Stimulated activated CD8-positive, alpha-beta memory T cell treated with anti-CD3 and anti-CD28 coated beads, Interleukin-2, amount 100 ng/mL, for 1 hour (primary cell): Measurements from ENCODE around the gene ANKRD13C.

Experiments used
- DNase-seq, 2 donors: peaks; one replicate each; pipeline ENCODE4 v3.0.0-alpha.2; 2020; ENCODE audit warnings: low read depth in 2 of 2

The ANKRD13C gene

DNA sequence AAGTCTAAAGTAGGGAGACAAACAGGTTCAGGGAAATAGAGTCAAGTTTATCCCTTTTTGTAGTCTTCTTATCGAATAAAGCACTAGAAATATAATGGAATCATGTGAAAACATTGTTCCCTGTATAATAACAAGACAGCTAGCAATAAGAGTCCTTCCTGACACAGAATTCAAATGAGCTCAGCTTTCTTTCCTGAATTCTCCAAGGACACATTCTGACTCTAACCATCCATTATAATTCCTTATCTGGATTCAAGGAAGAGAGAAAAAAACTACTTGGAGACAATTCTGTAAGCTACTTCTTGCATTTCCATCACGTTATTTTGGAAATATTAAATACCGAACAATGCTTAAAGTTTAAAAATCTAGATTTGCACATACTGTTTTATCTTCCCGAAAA lies 58.8 kb downstream of the ANKRD13C start:
- no peak for DNase-seq

DNA sequence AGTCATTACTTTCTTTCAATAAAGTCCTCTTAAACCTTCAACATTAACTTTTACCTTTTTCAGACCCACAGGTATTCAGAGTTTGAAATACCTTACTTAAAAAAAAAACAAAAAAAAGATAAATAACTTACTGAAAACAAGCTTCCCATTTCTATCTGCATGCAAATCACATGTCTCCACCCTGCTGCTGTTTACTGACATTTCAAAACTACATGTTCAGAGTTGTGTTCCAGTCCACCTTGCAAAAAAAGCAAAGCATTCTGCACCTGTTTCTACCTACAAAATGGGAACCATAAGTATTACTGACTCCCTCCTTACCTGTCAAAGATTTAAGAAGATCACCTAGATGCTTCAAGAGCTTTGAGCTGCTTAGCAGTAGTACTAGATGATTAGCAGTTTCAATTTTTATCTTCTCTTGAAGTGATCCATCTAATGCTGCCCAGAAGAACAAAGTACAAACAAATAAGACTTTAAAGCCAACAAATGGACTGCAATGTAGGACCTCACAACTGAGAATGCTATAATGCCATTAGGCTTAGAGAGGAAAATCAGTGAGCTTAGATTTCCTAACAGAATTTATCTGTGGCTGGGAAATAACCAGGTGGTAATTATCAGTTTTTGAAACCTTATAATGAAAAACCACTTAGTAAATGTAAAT lies 61.2 kb downstream of the ANKRD13C start:
- DNase-seq, result no peak

DNA sequence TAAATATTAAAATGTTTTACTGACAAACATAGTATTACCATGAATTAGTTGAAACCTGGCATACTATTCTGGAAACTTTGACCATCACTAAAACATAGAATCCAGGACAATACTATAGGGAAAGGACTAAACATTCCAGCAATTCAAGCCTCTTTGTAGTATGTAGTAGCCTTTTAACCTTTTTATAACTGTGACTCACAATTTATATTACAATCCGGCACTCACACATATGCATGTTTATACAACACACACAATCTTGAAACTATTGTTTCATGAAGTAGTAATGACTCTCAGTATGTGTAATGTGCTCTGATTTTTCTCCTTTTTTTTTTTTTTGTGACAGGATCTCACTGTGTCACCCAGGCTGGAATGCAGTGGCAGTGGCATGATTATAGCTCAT lies 64.3 kb downstream of the ANKRD13C start:
- no peak for DNase-seq

DNA sequence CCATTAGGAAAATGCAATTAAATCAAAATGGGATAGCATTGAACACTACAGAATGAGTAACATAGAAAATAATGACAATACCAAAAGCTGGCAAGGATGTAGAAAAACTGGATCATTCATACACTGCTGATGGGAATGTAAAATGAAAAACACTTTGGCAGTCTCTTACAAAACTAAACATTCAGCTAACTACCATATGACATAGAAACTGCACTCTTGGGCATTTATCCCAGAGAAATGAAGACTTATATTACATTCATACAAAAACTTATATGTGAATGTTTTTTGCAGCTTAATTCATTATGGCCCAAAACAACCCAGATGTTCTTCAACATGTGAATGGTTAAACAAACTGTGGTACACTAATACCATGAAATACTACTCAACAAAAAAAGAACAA lies 66.4 kb downstream of the ANKRD13C start:
- no peak for DNase-seq

DNA sequence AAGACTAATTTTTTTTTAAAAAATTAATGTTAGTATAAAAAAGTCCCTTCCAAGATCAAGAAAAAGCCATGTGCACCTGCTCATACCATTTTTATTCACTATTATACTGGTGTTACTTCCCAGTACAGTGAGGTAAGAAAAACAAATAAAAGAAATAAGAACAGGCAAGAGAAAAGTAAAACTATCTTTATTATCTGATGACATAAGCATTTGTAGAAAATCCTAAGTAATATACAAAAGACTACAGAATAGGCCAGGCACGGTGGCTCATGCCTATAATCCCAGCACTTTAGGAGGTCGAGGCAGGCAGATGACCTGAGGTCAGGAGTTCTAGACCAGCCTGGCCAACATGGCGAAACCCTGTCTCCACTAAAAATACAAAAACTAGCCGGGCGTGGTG lies 68.1 kb downstream of the ANKRD13C start:
- DNase-seq, result no peak

DNA sequence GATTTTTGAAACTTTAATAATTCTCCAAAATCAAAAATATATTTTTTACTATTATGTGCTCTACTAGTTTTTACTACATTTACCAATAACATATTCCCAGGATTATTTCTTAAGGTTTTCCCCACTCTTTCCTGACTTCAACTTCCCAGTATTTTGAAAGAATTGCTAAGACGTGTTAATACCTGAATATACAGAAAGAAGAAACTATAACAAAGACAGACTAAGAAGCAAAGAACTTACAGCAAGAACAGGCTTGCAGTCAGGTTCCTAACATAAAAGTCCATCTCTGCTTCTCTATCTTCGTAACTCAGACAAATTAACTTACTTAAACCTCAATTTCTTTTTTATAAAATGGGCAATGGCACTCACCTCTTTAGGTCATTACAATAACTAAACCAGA lies 70.2 kb downstream of the ANKRD13C start:
- DNase-seq, result no peak

DNA sequence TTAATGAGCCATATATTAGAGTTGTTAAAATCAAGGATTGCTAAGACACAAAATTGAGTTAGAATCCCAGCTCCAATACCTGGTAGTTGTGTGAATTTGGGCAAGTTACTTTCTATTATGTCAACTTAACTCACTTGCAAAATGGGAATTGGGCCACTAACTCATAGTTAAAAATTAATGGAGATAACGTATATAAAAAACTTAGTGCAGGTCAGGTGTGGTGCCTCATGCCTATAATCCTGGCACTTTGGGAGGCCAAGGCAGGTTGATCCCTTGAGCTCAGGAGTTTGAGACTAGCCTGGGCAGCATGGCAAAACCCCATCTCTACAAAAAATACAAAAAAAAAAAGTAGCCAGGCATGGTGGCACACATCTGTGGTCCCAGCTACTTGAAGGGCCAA lies 75.8 kb downstream of the ANKRD13C start:
- DNase-seq, result no peak

DNA sequence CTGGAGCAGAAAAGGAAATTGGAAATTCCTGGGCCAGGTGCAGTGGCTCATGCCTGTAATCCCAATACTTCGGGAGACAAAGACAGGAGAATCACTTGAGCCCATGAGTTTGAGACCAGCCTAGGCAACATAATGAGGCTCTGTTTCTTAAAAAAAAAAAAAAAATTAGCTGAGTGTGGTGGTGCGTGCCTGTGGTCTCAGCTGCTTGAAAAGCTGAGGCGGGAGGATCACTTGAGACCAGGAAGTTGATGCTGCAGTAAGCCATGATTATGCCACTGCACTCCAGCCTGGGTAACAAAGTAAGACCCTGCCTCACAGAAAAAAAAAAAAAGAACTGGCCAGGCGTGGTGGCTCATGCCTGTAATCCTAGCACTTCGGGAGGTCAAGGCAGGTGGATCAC lies 76.6 kb downstream of the ANKRD13C start:
- DNase-seq, result no peak

DNA sequence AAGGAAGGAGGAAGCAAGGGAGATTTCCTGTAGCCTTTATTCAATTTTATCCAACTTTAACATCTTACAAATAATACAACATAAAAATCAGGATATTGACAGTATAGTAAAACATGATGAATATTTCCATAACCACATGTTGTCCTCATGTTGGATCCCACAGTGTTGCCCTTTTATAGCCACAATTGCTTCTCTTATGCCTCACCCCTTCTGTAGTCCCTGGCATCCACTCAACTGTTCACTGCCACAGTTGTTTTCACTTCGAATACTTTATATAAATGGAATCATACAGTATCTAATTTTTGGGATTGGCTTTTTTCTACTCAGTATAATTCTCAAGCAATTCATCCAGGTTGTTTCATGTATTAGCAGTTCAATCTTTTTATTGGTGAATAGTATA lies 88.6 kb downstream of the ANKRD13C start:
- DNase-seq, result no peak

DNA sequence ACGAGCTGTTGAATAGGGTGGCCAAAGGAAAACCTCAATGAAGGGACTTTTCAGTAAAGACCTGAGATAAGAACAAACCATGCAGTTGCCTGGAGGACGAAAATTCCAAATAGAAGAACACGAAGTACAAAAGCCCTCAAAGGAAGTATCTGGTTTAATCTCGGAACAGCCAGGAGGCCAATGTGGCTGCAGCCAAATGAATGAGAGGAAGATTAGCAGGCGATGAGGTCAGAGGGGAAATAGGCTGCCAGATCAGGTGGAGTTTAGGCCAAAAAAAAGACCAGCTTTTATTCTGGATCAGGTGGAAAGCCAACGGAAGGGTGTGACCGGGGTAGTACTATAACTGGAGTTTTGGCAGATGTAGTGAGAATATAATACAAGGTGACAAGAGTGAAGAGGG lies 89.7 kb downstream of the ANKRD13C start:
- no peak for DNase-seq

DNA sequence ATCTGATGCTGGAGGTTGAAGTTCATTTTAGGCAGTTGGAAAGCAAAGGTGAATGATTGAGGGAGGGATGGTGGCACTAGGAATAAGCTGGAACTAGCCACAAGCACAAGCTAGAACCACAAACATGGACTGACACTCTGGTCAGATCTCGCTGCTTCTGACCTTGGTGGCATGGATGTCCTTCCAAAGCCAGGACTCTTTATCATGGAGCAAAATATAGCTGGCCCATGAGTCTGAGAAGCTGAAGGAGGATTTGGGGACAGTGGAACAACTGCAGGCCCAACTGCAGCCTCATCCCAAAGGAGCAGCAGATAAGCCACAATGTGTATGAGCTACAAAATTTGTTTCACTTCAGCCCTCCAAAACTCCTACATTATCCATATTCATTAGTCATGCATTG lies 97.9 kb downstream of the ANKRD13C start:
- DNase-seq, result no peak

DNA sequence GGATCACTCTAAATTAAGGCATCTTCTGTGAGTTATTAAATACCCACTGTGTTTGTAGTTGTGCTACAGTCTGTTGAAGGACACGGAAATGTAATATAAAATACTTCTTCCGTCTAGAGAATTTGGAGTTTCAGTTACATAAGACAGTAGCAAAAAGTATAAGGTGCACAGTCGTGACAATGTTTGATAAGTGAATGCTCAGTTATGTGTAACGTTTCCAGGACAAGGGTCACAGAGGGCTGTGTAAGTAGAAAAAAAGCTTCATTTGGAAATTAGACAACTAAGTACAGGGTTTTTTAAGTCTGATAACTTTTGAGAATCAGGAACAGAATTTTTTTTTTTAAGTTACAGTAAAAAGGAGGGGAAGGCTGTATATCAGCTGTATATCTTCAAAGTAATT lies 105.8 kb downstream of the ANKRD13C start:
- no peak for DNase-seq

DNA sequence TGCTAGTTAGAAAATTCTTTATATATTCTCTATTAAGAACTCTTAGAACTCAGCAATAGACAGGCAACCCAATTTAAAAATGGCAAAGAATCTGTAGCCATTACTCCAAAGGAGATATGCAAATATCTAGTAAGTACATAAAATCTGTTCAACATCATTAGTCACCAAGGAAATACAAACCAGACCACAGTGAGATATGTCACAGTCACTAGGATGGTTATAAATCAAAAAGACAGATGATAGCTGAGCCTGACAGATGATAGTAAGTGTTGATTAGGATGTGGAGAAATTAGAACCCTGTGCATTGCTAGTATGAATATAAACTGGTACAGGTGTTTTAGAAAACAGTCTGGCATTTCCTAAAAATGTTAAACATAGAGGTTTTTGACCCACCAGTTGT lies 106.8 kb downstream of the ANKRD13C start:
- no peak for DNase-seq

DNA sequence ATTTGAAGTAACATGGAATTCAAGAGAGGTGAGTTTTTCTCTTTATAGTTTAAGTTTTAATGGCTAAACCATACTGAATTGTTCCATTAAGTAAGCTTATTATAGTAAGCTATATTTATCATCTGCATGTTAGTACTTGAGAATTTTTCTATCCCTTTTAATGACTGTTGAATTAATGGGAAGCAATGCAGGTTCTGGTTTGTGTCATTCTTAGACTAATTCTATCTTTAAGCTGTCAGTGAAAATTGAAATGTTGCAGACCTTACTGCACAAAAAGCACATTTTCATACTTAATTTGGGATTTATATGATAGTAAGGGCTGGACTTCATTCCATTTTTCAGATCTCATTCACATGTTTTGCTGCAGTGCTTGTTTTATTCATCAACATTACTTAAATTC lies 107.4 kb downstream of the ANKRD13C start:
- DNase-seq, result no peak

DNA sequence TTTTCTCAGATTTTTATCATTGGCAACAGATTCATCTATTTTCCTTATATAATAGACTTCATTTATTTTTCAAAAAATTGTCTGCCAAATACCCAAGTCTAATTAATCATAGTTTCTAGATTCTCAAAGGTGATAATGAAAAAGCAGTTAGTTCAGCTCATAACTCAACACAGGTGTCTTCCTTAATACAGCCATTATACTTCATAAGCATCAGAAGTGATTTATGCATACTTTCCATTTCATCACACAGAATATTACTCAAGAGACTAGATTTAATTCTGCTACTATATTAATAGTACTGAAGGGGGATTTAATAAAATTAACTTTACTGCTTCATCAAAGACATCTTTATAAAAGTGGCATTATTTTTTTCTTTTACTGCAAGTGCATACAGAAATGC lies 114.6 kb downstream of the ANKRD13C start:
- no peak for DNase-seq

DNA sequence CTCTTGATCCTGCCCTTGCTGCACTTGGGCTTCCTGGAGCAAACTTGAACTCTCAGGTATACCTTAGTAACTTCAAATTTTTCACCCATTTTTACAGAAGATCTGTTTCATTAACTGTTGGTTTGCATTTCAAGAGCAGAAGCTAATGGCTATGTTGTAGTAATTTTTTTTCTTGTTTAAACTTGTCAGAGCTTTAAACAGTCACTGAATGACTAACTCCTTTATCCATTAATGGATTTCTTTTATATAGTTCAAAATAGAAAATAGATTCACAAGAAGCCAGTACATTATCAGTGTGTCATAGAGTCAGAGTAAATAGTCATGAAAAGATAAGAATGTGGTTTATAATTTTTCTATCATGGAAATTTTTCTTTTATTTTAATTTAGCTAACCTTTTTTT lies 119.8 kb downstream of the ANKRD13C start:
- no peak for DNase-seq

DNA sequence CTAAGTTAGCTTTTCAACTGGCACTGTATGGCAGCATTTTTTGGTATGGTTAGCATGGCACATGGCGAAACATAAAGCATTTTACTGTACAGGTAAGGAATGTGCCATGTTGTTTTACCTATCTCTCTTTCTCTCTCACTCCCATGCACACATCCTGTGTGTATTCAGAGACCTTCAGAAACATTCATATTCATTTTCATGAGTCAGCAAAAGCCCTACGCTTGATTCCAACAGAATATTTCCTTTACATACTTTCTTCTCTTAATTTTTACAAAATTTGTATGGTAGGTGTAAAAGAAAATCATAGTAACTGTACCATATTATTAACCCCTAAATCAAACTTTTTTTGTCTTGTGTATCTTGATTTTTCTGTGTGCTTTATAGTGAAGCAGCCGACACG lies 123.0 kb downstream of the ANKRD13C start:
- no peak for DNase-seq

DNA sequence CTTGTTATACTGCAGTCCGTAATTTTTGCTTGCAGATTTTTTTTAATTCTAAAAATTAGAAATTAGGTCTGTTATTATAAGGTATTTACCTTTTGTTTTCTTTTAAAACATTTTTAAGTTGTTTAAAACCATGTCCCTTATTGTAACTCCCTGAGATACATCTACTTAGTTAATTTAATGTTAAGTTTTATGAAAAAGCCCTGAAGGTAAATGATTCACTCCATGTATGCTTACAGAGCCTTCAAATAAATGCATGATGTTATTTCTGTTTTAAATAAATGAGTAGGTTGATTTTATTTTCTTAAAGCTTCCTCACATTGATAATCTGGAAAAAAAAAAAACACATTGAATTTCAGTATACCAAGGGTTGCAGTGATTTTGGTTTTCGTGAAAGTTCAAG lies 125.9 kb downstream of the ANKRD13C start:
- DNase-seq, result no peak

DNA sequence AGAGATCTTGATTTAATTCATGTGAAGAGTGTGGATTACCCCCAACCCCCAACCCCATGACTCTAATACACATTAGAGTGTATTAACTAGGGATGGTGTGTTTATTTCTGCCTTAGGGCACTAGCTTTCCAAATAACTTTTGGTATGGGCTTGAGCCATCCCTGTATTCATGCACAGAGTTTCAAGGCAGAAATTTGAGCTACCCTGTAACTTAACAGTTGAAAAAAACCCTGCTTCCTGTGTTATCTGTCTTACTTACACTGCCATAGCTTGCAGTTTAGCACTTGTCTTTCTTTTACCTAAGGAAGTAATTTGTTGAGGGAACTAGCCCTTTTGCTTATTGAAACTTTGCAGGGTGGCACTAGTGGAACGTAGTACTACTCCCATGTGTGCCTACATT lies 127.1 kb downstream of the ANKRD13C start:
- no peak for DNase-seq

DNA sequence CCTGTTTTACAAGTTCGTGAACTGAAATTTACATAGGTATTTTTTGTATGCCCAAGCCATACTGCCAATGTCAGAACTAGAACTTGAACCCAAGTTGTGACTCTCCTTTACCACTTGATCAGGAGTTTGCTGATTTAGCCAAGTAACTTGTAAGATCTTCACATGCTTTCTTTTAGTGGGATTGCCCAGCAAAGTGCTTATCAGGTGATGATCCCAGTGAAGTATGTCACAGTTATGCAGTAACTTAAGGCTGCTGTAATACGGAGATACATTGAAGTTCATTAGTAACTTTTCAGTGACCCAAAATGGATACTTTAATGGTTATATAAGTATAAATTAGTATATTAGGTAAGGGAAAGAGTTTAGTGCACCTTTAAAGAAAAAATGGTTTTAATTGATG lies 129.6 kb downstream of the ANKRD13C start:
- DNase-seq, result no peak

DNA sequence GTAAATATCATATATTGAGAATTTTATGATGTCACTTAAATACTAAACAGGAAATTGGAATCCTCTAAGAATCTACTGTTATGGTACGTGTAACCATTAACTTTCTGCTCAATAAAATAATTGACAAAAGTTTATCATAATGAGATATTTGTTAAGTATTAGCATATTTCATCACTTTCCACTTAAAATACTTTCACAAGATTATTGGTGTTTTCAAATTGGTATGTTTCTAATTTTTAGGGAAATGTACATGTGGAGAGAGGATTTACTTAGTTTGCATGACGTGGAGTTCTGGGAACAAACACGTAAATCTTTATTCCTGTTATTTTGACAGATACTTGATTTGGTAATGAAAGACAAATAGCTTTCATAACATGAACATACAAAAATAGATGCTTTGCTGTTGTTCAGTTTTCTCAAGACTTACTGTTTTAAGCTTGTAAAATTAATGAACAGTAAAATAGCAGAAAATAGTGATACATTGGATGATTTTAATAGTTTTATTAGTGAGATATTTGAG lies 131.7 kb downstream of the ANKRD13C start:
- no peak for DNase-seq

DNA sequence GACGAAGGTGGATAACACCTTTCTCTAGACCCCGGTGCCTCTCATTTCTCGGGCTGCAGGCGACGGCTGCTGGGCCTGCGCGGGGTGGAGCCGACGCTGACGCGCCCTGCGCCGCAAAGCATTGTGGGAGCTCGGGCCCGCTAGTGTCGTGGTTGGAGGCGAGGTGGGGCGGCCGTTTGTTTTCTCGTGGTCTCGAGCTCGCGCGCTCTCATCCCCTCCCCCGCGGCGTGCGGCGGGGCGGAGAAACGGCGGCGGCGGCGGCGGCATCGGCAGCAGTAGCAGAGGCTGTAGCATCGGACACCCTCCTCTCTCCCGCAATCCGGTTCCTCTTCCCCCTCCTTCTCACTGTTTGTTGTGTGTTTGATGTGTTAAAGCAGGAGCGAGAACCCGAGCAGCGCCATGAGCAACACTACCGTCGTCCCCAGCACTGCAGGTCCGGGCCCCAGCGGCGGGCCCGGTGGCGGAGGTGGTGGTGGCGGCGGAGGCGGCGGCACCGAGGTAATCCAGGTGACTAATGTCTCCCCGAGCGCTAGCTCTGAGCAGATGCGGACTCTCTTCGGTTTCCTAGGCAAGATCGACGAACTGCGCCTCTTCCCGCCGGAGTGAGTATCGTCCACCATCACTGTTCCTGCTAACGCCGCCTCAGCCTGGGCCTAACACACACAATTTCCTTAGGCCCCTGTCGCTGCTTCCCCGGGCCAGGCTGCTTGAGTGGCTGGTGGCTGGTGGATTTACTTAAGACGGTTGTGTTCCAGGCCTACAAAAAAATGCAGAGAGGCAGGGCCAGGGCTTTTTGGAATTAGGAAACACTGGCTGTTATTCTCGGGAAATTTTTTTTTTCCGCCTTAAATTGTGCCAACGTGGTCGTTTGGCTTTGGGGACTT lies 133.0 kb downstream of the ANKRD13C start, which contains the start of gene SRSF11:
Gene SRSF11, plus strand, starts transcription at position 143 of the 884 bp plus-strand sequence. Its CDS starts 257 bp downstream, at position 400.
- peak; percentile 94 to 95 for DNase-seq
